Fibroblast of the aortic adventitia (primary cell): Measurements from ENCODE around the gene CCR5AS.
"Not testable (repeated sequence)": the region's sequence is repeated elsewhere in the genome, so short reads cannot be mapped to it uniquely, and the experiment has no call there.

Experiments
- DNase-seq: peaks from one replicate; pipeline ENCODE4 v3.0.0-alpha.2; 2010; ENCODE audit warnings: low read depth
- H3K4me3 ChIP-seq: 2 replicates; pipeline ENCODE4 v1.5.1; 2011; ENCODE audit warnings: low read depth, mild to moderate bottlenecking, control low read depth, low read length, moderate library complexity
- CTCF ChIP-seq: IDR thresholded peaks from 2 replicates; pipeline ENCODE4 v1.5.1; 2011; ENCODE audit warnings: mild to moderate bottlenecking, low read length, control low read depth, inconsistent platforms; ENCODE audit not compliant: insufficient read depth

The CCR5AS gene

GRCh38 chr3:46348823-46349482 lies 57.9 kb downstream of the CCR5AS start:
- H3K4me3 ChIP-seq, result no peak overlapping the region
- TF ChIP-seq CTCF, result no peak
- no peak for DNase-seq

GRCh38 chr3:46344476-46344875 lies 62.4 kb downstream of the CCR5AS start:
- no peak overlapping the region for H3K4me3 ChIP-seq
- no peak for DNase-seq
- no peak for TF ChIP-seq CTCF

- TF ChIP-seq CTCF, result no peak
- DNase-seq, result no peak
- no peak overlapping the region for H3K4me3 ChIP-seq
Measured at GRCh38 chr3:46338840-46339239, 68.0 kb downstream of the CCR5AS start.

- no peak for DNase-seq
- H3K4me3 ChIP-seq, result no peak overlapping the region
- TF ChIP-seq CTCF, result no peak
Measured at GRCh38 chr3:46337911-46338310, 69.0 kb downstream of the CCR5AS start.

GRCh38 chr3:46335541-46335940 lies 71.3 kb downstream of the CCR5AS start:
- DNase-seq, result no peak
- H3K4me3 ChIP-seq, result no peak overlapping the region
- no peak for TF ChIP-seq CTCF

- no peak for TF ChIP-seq CTCF
- H3K4me3 ChIP-seq, result no peak overlapping the region
- DNase-seq, result peak; percentile 73
Measured at GRCh38 chr3:46334741-46335478, 72.0 kb downstream of the CCR5AS start.

- DNase-seq, result peak; percentile 12
- H3K4me3 ChIP-seq, result not testable (repeated sequence)
Measured at GRCh38 chr3:46330676-46331075, 76.2 kb downstream of the CCR5AS start.
